ENCODE results near the gene PLBD1.

PLBD1 gene

GRCh38 chr12:14547571-14547970 lies 20.1 kb downstream of the PLBD1 start:
- no peaks in the 10 kb centered on the region for H3K9me3 ChIP-seq (ENCODE audit: severe bottlenecking)
- DNase-seq (ENCODE audit: low spot score) (no peak), ATAC-seq (ENCODE audit: low read depth) (no peak)
- no peaks in the 10 kb centered on the region for H3K36me3 ChIP-seq (ENCODE audit: low read depth)
- TF ChIP-seq, protein P1, sequence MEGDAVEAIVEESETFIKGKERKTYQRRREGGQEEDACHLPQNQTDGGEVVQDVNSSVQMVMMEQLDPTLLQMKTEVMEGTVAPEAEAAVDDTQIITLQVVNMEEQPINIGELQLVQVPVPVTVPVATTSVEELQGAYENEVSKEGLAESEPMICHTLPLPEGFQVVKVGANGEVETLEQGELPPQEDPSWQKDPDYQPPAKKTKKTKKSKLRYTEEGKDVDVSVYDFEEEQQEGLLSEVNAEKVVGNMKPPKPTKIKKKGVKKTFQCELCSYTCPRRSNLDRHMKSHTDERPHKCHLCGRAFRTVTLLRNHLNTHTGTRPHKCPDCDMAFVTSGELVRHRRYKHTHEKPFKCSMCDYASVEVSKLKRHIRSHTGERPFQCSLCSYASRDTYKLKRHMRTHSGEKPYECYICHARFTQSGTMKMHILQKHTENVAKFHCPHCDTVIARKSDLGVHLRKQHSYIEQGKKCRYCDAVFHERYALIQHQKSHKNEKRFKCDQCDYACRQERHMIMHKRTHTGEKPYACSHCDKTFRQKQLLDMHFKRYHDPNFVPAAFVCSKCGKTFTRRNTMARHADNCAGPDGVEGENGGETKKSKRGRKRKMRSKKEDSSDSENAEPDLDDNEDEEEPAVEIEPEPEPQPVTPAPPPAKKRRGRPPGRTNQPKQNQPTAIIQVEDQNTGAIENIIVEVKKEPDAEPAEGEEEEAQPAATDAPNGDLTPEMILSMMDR (IDR thresholded peaks at IDR 0.05; ENCODE audit: poor library complexity, severe bottlenecking), result no peak
- no peaks in the 10 kb centered on the region for H3K27me3 ChIP-seq (ENCODE audit: insufficient read depth, poor library complexity, severe bottlenecking)
- H3K4me1 ChIP-seq (ENCODE audit: insufficient read depth, poor library complexity, severe bottlenecking), result no peaks in the 10 kb centered on the region
- H3K27ac ChIP-seq (ENCODE audit: poor library complexity, severe bottlenecking), result no peak overlapping the region
- H3K4me3 ChIP-seq (ENCODE audit: severe bottlenecking), result no peak overlapping the region

GRCh38 chr12:14545144-14546124 lies 22.2 kb downstream of the PLBD1 start:
- Histone ChIP-seq H3K27ac (ENCODE audit: poor library complexity, severe bottlenecking) (no peak overlapping the region), H3K4me3 (ENCODE audit: severe bottlenecking) (no peak overlapping the region), H3K9me3 (ENCODE audit: severe bottlenecking) (no peaks in the 10 kb centered on the region), H3K36me3 (ENCODE audit: low read depth) (no peaks in the 10 kb centered on the region), H3K4me1 (ENCODE audit: insufficient read depth, poor library complexity, severe bottlenecking) (no peaks in the 10 kb centered on the region), H3K27me3 (ENCODE audit: insufficient read depth, poor library complexity, severe bottlenecking) (no peaks in the 10 kb centered on the region)
- DNase-seq (ENCODE audit: low spot score) (no peak), ATAC-seq (ENCODE audit: low read depth) (no peak)
- TF ChIP-seq, protein P1 (IDR thresholded peaks at IDR 0.05; ENCODE audit: poor library complexity, severe bottlenecking), result no peak

DNA sequence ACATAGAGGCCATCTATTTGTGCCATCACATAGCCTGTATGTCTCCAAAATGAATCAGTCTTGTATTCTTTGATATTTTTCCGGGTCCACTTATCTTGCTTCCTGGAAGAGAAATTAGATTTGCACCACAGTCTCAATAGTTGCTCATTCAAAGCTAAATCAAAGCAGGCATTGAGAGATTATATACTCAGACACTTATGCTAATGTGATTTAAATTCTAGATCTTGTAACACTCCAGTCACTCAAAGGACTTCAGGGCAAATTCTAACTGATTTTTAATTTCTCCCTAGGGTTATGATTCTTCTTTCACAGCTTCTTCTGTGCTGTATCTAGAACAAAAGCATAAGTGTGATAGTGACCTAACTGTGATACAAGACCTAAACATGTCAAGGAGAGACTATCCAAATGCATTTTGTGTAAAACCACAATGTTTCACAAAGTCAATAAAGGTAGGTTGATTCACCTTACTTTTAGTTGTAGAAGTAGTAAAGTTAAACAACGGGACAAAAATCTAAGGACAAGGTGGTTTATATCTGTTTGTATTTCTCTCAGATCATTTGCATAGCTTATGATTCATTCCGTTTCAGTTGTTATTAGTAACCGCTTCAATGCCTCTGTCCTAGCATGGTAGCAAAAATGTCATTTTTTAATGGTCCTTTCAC lies 26.8 kb downstream of the PLBD1 start:
- H3K4me3 ChIP-seq (ENCODE audit: severe bottlenecking), result no peak overlapping the region
- H3K27ac ChIP-seq (ENCODE audit: poor library complexity, severe bottlenecking), result no peak overlapping the region
- no peaks in the 10 kb centered on the region for H3K9me3 ChIP-seq (ENCODE audit: severe bottlenecking)
- no peaks in the 10 kb centered on the region for H3K27me3 ChIP-seq (ENCODE audit: insufficient read depth, poor library complexity, severe bottlenecking)
- TF ChIP-seq, protein P1 (IDR thresholded peaks at IDR 0.05; ENCODE audit: poor library complexity, severe bottlenecking), result no peak
- ATAC-seq (ENCODE audit: low read depth), result no peak
- no peaks in the 10 kb centered on the region for H3K36me3 ChIP-seq (ENCODE audit: low read depth)
- no peak for DNase-seq (ENCODE audit: low spot score)
- H3K4me1 ChIP-seq (ENCODE audit: insufficient read depth, poor library complexity, severe bottlenecking), result no peaks in the 10 kb centered on the region

DNA sequence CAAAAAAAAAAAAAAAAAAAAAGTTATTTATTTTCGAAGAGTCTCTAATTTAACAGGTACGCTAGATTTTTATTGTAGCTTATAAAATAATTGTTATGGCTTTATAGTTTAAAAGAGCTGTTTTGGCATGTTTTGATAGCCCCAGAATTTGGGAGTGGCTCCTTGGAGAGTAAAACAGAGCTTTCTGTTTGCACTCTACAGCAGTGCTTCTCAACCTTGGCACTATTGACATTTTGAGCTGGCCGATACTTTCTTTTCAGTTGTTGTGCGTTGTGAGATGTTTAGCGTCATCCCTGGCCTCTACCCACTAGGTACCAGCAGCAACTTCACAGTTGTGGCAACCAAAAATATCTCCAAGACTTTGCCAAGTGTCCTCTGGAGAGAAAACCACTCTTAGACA lies 30.6 kb downstream of the PLBD1 start:
- Histone ChIP-seq H3K27me3 (ENCODE audit: insufficient read depth, poor library complexity, severe bottlenecking) (no peaks in the 10 kb centered on the region), H3K36me3 (ENCODE audit: low read depth) (no peaks in the 10 kb centered on the region), H3K9me3 (ENCODE audit: severe bottlenecking) (no peaks in the 10 kb centered on the region), H3K27ac (ENCODE audit: poor library complexity, severe bottlenecking) (no peak overlapping the region), H3K4me3 (ENCODE audit: severe bottlenecking) (no peak overlapping the region), H3K4me1 (ENCODE audit: insufficient read depth, poor library complexity, severe bottlenecking) (no peaks in the 10 kb centered on the region)
- ATAC-seq (ENCODE audit: low read depth), result no peak
- TF ChIP-seq, protein P1 (IDR thresholded peaks at IDR 0.05; ENCODE audit: poor library complexity, severe bottlenecking), result no peak
- DNase-seq (ENCODE audit: low spot score), result no peak
